Parathyroid adenoma (tissue), 2 donors: ENCODE measurements around the gene NOTUM.
"Not testable (repeated sequence)": the region's sequence is repeated elsewhere in the genome, so short reads cannot be mapped to it uniquely, and the experiment has no call there.

ENCODE experiments used
- H2AFZ ChIP-seq: fragments of 300-600 bp; sonication (generic); one replicate; pipeline ENCODE4 v1.7.0; 2017; ENCODE audit warnings: antibody characterized with exemption, mild to moderate bottlenecking
- H3K27ac ChIP-seq: fragments of 300-600 bp; sonication (generic); one replicate; pipeline ENCODE4 v1.7.0; 2017
- H3K27me3 ChIP-seq: fragments of 300-600 bp; sonication (generic); one replicate; pipeline ENCODE4 v1.7.0; 2017; ENCODE audit warnings: low read length; ENCODE audit not compliant: control insufficient read depth, insufficient read depth
- H3K36me3 ChIP-seq: fragments of 300-600 bp; sonication (generic); one replicate; pipeline ENCODE4 v1.7.0; 2017; ENCODE audit warnings: low read length; ENCODE audit not compliant: control insufficient read depth, insufficient read depth
- H3K4me1 ChIP-seq: fragments of 300-600 bp; sonication (generic); one replicate; pipeline ENCODE4 v1.7.0; 2017; ENCODE audit warnings: control low read depth
- H3K4me2 ChIP-seq: fragments of 300-600 bp; sonication (generic); one replicate; pipeline ENCODE4 v1.7.0; 2017; ENCODE audit warnings: low read length
- H3K4me3 ChIP-seq: fragments of 300-600 bp; sonication (generic); one replicate; pipeline ENCODE4 v1.7.0; 2017; ENCODE audit warnings: low read depth, low read length
- H3K79me2 ChIP-seq: fragments of 300-600 bp; sonication (generic); one replicate; pipeline ENCODE4 v1.7.0; 2017; ENCODE audit warnings: control low read depth
- H3K9ac ChIP-seq: fragments of 300-600 bp; sonication (generic); one replicate; pipeline ENCODE4 v1.7.0; 2017; ENCODE audit warnings: mild to moderate bottlenecking
- H3K9me3 ChIP-seq: fragments of 300-600 bp; sonication (generic); one replicate; pipeline ENCODE4 v1.7.0; 2017; ENCODE audit warnings: low read length; ENCODE audit not compliant: control insufficient read depth
- TF ChIP-seq, protein P1 (sequence below): fragments of 300-600 bp; sonication (generic); IDR thresholded peaks from one replicate; pipeline ENCODE4 v1.7.0; 2017; ENCODE audit warnings: antibody characterized with exemption, mild to moderate bottlenecking
- donor health status: primary hyperparathyroidism.

NOTUM gene

DNA sequence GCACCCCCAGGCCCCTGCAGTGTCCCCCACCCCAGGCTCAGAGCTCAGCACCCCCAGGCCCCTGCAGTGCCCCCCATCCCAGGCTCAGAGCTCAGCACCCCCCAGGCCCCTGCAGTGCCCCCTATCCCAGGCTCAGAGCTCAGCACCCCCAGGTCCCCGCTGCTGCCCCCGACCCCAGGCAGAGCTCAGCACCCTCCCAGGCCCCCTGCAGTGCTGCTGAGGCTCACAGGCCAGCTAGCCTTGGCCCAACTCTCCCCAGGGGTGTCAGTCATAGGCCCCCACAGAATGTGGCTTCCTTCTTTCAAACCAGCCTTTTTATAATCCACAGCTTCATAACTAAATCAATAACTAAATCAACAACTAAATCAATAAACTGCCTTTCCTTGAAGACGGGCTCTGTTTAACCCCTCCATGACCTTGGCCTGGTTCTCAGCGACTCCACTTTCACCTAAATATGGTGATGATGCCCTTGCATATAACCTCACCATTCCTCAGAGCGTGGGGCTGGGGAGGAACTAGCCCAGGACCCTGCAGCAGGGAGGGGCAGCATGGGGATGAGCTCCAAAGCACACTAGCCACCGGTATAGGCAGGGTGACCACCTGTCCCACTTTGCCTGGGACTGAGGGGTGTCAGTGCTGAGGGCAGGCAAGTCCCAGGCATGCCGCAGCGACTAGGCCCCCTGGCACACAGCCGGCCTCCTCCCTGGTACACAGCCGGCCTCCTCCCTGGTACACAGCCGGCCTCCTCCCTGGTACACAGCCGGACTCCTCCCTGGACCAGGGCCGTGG, 5.0 kb downstream of the NOTUM start:
- Histone ChIP-seq H3K79me2 (no peaks in the 10 kb centered on the region), H2AFZ (no peak overlapping the region), H3K36me3 (no peaks in the 10 kb centered on the region), H3K4me3 (no peak overlapping the region), H3K27me3 (no peaks in the 10 kb centered on the region), H3K9ac (no peak overlapping the region), H3K4me1 (no peaks in the 10 kb centered on the region), H3K9me3 (no peaks in the 10 kb centered on the region), H3K4me2 (no peak overlapping the region), H3K27ac (no peak overlapping the region)
- TF ChIP-seq, protein P1, sequence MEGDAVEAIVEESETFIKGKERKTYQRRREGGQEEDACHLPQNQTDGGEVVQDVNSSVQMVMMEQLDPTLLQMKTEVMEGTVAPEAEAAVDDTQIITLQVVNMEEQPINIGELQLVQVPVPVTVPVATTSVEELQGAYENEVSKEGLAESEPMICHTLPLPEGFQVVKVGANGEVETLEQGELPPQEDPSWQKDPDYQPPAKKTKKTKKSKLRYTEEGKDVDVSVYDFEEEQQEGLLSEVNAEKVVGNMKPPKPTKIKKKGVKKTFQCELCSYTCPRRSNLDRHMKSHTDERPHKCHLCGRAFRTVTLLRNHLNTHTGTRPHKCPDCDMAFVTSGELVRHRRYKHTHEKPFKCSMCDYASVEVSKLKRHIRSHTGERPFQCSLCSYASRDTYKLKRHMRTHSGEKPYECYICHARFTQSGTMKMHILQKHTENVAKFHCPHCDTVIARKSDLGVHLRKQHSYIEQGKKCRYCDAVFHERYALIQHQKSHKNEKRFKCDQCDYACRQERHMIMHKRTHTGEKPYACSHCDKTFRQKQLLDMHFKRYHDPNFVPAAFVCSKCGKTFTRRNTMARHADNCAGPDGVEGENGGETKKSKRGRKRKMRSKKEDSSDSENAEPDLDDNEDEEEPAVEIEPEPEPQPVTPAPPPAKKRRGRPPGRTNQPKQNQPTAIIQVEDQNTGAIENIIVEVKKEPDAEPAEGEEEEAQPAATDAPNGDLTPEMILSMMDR: no peak

DNA sequence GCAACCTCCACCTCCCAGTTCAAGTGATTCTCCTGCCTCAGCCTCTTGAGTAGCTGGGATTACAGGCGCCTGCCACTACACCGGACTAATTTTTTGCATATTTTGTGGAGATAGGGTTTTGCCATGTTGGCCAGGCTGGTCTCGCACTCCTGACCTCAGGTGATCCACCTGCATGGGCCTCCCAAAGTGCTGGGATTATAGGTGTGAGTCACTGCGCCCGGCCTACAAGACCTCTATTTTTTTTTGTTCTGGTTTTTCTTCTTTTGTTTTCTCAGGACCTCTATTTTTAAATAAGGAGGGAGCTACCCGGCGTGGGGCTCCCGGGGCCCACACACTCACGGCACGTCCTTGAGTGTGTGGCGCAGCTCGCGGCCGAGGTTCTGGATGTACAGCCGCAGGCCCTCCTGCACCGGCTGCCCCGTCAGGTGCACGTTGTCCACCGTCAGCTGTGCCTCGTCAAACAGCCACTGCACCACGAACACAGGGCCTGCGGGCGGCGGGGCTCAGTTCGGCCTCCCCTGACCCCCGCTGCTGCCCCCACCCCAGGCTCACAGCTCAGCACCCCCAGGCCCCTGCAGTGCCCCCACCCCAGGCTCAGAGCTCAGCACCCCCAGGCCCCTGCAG, 5.8 kb downstream of the NOTUM start:
- H3K4me3 ChIP-seq: no peak overlapping the region
- no peak overlapping the region for H3K27ac ChIP-seq
- TF ChIP-seq, protein P1: no peak
- H2AFZ ChIP-seq: no peak overlapping the region
- H3K9ac ChIP-seq: no peak overlapping the region
- no peaks in the 10 kb centered on the region for H3K79me2 ChIP-seq
- no peak overlapping the region for H3K4me2 ChIP-seq
- no peaks in the 10 kb centered on the region for H3K9me3 ChIP-seq
- no peaks in the 10 kb centered on the region for H3K27me3 ChIP-seq
- H3K36me3 ChIP-seq: no peaks in the 10 kb centered on the region
- H3K4me1 ChIP-seq: no peaks in the 10 kb centered on the region

DNA sequence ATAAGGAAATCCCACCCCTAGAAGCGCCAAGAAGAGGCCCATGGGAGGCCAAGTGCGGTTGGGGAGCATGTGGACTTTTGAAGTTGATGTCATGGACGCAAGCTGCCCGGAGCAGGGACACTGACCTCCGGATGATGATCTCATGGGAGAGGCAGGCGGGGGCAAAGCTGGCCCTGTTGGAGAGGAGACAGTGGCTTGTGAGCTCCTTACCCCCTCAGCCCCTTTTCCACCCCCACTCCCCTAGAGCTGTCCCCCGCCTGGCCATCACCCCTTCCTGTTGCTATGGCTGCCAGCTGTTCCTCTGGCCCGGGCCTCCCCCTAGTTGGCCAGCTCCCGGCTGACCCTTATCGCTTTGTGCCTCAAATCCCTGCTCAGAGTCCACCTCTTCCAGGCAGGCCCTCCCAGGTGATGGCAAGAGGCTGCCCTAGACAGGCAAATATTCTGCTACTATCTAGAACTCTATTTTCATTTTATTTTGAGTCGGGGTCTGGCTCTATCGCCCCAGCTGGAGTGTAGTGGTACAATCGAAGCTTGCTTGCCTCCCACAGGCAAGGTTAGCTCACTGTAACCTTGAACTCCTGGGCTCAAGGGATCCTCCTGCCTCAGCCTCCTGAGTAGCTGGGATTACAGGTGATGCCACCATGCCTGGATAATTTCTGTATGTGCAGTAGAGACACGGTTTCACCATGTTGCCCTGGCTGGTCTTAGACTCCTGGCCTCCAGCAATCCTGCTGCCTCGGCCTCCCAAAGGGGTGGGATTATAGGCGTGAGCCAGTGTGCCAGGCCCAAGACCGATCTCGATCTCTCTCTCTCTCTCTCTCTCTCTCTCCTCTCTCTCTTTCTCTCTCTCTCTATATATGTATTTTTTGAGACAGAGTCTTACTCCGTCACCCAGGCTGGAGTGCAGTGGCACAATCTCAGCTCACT, 6.6 kb downstream of the NOTUM start:
- H3K27ac ChIP-seq: no peak overlapping the region
- no peak overlapping the region for H2AFZ ChIP-seq
- H3K4me1 ChIP-seq: no peaks in the 10 kb centered on the region
- TF ChIP-seq, protein P1: no peak
- no peaks in the 10 kb centered on the region for H3K9me3 ChIP-seq
- H3K4me3 ChIP-seq: no peak overlapping the region
- no peaks in the 10 kb centered on the region for H3K36me3 ChIP-seq
- H3K27me3 ChIP-seq: no peaks in the 10 kb centered on the region
- no peak overlapping the region for H3K9ac ChIP-seq
- H3K4me2 ChIP-seq: no peak overlapping the region
- H3K79me2 ChIP-seq: no peaks in the 10 kb centered on the region

DNA sequence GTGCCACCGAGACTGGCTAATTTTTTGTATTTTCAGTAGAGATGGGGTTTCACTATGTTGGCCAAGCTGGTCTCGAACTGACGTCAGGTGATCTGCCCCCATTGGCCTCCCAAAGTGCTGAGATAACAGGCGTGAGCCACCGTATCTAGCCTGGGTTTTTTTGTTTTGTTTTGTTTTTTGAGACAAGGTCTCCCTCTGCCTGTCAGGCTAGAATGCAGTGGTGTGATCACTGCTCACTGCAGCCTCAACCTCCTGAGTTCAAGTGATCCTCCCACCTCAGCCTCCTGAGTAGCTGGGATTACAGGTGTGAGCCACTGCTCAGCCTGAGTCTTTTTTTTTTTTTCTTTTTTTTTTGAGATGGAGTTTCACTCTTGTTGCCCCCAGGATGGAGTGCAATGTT, 7.5 kb downstream of the NOTUM start:
- H2AFZ ChIP-seq, H3K4me2 ChIP-seq, H3K4me3 ChIP-seq, H3K36me3 ChIP-seq, H3K27me3 ChIP-seq, H3K79me2 ChIP-seq, H3K9ac ChIP-seq, H3K4me1 ChIP-seq, H3K9me3 ChIP-seq, H3K27ac ChIP-seq: not testable (repeated sequence)

DNA sequence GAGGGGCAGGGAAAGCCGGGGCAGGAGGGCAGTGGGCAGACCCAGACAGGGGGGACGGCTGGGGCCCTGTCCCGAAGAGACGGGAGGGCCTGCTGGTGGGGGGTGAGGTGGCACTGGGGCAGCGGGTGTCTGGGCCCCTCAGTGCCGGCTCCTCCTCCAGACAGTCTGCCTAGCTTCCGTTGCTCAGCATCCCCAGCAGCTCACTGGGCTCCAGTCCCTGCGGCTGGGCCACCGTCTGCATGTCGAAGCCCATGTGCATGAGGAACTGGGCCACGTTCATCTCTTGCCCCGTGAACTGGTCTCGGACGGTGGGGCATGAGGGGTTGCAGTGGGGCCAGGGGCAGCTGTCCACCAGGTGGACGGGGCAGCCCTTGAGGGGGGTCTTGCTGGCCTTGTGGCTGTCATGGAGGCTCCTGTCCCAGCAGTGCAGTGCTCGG, 8.2 kb downstream of the NOTUM start:
- Histone ChIP-seq H3K9ac (no peak overlapping the region), H3K4me2 (no peak overlapping the region), H2AFZ (no peak overlapping the region), H3K27ac (no peak overlapping the region), H3K27me3 (no peaks in the 10 kb centered on the region), H3K79me2 (no peaks in the 10 kb centered on the region), H3K9me3 (no peaks in the 10 kb centered on the region), H3K4me3 (no peak overlapping the region), H3K36me3 (no peaks in the 10 kb centered on the region), H3K4me1 (no peaks in the 10 kb centered on the region)
- TF ChIP-seq, protein P1: no peak
